ENCODE data around the gene PDAP1. TPM values are rescaled to one million over a fixed set of nuclear protein-coding genes. Genes with fewer than 3 reads are reported as not detected.

Gene PDAP1
- total and polyA plus RNA-seq, 2 of the 13 experiments (the other 11 are each of a cell fraction or from before 2014, with no cell fraction given), result 13.0 to 100 TPM

- no peak for TF ChIP-seq ZNF142 (CRISPR knock-in tag; IDR thresholded peaks at IDR 0.05)
- no peak for TF ChIP-seq ARNTL (CRISPR knock-in tag; IDR thresholded peaks at IDR 0.05)
- no peak for TF ChIP-seq ATF6 (CRISPR knock-in tag; conservative IDR thresholded peaks at IDR 0.05)
- TF ChIP-seq THAP11 (CRISPR knock-in tag; IDR thresholded peaks at IDR 0.05), result no peak
- 0 out of 2 replicates have a peak, but pooled peaks have one; percentile 36 for TF ChIP-seq ZNF431 (CRISPR knock-in tag; IDR thresholded peaks at IDR 0.05; ENCODE audit: borderline replicate concordance, low read depth)
- no peak for TF ChIP-seq BORCS8-MEF2B (CRISPR knock-in tag; IDR thresholded peaks at IDR 0.05)
- TF ChIP-seq SALL2 (CRISPR knock-in tag; IDR thresholded peaks at IDR 0.05), result no peak
- TF ChIP-seq SOX13 (IDR thresholded peaks at IDR 0.05), result no peak
- no peak for TF ChIP-seq SOX13 (CRISPR knock-in tag; conservative IDR thresholded peaks at IDR 0.05 in 1 of 2, IDR thresholded peaks at IDR 0.05 in 1 of 2)
- no peak for TF ChIP-seq THAP8 (CRISPR knock-in tag; IDR thresholded peaks at IDR 0.05; ENCODE audit: borderline replicate concordance)
Measured at GRCh38 chr7:99437946-99438572, 29.7 kb upstream of the PDAP1 start (continued).
